Sigmoid colon (tissue), 7 donors: ENCODE data around the gene STAC. TPM values are rescaled to one million over a fixed set of nuclear protein-coding genes. Genes with fewer than 3 reads are reported as not detected.

ENCODE experiments used
- DNase-seq: peaks from one replicate; pipeline ENCODE4 v3.0.0-alpha.2; 2019
- H3K27ac ChIP-seq, 4 donors: fragments of 200-600 bp; sonication (generic); one replicate each; pipeline ENCODE4 v1.5.1; 2016 to 2019; ENCODE audit warnings: mild to moderate bottlenecking in 1 of 4
- H3K27me3 ChIP-seq, 3 donors: fragments of 200-600 bp; sonication (generic); one replicate each; pipeline ENCODE4 v1.5.1; 2019; ENCODE audit warnings: mild to moderate bottlenecking in 1 of 3
- H3K36me3 ChIP-seq, 4 donors: fragments of 200-600 bp; sonication (generic); one replicate each; pipeline ENCODE4 v1.5.1; 2016 to 2019
- H3K4me1 ChIP-seq, 4 donors: fragments of 200-600 bp; sonication (generic); one replicate each; pipeline ENCODE4 v1.5.1; 2017 to 2019
- H3K4me3 ChIP-seq, 4 donors: fragments of 200-600 bp; sonication (generic); one replicate each; pipeline ENCODE4 v1.5.1; 2017 to 2019; ENCODE audit warnings: mild to moderate bottlenecking in 2 of 4, moderate library complexity in 1 of 4
- H3K9me3 ChIP-seq, 4 donors: fragments of 200-600 bp in 3 of 4; sonication (generic) in 3 of 4; one replicate each; pipeline versions ENCODE4 v1.5.1 to v1.6.1; 2013 to 2019
- EP300 ChIP-seq, 4 donors: sonication (generic); formaldehyde crosslinking; IDR thresholded peaks; one replicate each; pipeline ENCODE4 v1.6.1; 2017; ENCODE audit warnings: antibody characterized with exemption in 4 of 4
- POLR2A ChIP-seq, 2 donors: fragments of 450-650 bp; IDR thresholded peaks; one replicate each; pipeline ENCODE4 v1.6.1; 2016; ENCODE audit warnings: antibody characterized with exemption in 2 of 2, mild to moderate bottlenecking in 2 of 2, moderate library complexity in 2 of 2
- POLR2AphosphoS5 ChIP-seq, 4 donors: sonication (generic); formaldehyde crosslinking; IDR thresholded peaks; one replicate each; pipeline ENCODE4 v1.6.1; 2017; ENCODE audit warnings: antibody characterized with exemption in 4 of 4
- WGBS, 2 donors: extraction: QIAGEN DNeasy Blood & Tissue Kit; methylation state at CpG; one replicate each; pipeline ENCODE4 v1.1.7; 2013; 5-methylcytosine and 5-hydroxymethylcytosine counted together
- intact Hi-C: fragments of 100-400 bp; cut with DNase I; formaldehyde crosslinking; loops from one replicate; pipeline ENCODE4 v1.15.1; 2023
- polyA plus RNA-seq, 3 donors: library from polyadenylated mRNA; stranded (reverse); fragments of 200-250 nt; gene quantifications; one replicate each; pipeline ENCODE4 v1.2.3, GENCODE V29; 2013
- total RNA-seq, 4 donors: library from RNA; depleted of rRNA; stranded (reverse); fragments of >200 nt; gene quantifications; one replicate each; pipeline ENCODE4 v1.1.0, GENCODE V29; 2016
- TF ChIP-seq, protein P1 (sequence below), 4 experiments: fragments of 450-650 bp in 3 of 4; fragments of 200-600 bp in 1 of 4; IDR thresholded peaks; one replicate each; pipeline ENCODE4 v1.5.1; 2016 to 2019; ENCODE audit warnings: antibody characterized with exemption in 4 of 4, mild to moderate bottlenecking in 3 of 4, moderate library complexity in 2 of 4
- donor health status: healthy with polysubstance abuse.
- donor health status: Bipolar disorder and iron deficiency.
- donor health status: healthy.

STAC gene
- total and polyA plus RNA-seq, 7 donors = 0.42 to 39.6 (median 17.4) TPM; not detected in 2

DNA sequence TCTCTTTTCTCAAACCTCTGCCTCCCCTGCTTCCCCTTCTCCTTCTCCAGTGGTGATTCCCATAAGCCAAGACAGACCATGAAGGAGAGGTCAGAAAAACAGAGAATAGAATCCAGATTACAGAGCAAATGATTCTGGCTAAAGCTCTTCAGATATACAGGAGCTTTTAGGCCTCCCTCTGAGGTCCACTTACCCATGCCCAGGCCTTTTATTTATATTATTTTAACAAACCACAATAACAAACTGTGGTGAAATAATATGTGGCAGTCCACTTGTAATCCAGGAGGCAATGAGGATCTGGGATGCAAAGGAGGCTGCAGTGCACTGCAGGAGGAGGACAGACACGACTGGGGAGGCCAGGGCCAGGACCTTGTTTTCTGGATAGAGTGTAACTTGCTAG lies 104.1 kb downstream of the STAC start:
- no peaks in the 10 kb centered on the region for H3K9me3 ChIP-seq
- H3K36me3 ChIP-seq = no peaks in the 10 kb centered on the region
- WGBS, 2 donors = 20 to 61% methylated on average over 1 of the region's 1 CpG
- intact Hi-C loops = no loop called here
- DNase-seq = no peak
- no peaks in the 10 kb centered on the region for H3K27me3 ChIP-seq
- H3K27ac ChIP-seq = no peak overlapping the region
- H3K4me3 ChIP-seq = no peak overlapping the region
- no peaks in the 10 kb centered on the region for H3K4me1 ChIP-seq
- TF ChIP-seq POLR2AphosphoS5 (IDR thresholded peaks at IDR 0.05) (no peak), POLR2A (IDR thresholded peaks at IDR 0.05) (no peak), EP300 (IDR thresholded peaks at IDR 0.05) (no peak)
- TF ChIP-seq, protein P1, sequence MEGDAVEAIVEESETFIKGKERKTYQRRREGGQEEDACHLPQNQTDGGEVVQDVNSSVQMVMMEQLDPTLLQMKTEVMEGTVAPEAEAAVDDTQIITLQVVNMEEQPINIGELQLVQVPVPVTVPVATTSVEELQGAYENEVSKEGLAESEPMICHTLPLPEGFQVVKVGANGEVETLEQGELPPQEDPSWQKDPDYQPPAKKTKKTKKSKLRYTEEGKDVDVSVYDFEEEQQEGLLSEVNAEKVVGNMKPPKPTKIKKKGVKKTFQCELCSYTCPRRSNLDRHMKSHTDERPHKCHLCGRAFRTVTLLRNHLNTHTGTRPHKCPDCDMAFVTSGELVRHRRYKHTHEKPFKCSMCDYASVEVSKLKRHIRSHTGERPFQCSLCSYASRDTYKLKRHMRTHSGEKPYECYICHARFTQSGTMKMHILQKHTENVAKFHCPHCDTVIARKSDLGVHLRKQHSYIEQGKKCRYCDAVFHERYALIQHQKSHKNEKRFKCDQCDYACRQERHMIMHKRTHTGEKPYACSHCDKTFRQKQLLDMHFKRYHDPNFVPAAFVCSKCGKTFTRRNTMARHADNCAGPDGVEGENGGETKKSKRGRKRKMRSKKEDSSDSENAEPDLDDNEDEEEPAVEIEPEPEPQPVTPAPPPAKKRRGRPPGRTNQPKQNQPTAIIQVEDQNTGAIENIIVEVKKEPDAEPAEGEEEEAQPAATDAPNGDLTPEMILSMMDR (IDR thresholded peaks at IDR 0.05) = no peak

DNA sequence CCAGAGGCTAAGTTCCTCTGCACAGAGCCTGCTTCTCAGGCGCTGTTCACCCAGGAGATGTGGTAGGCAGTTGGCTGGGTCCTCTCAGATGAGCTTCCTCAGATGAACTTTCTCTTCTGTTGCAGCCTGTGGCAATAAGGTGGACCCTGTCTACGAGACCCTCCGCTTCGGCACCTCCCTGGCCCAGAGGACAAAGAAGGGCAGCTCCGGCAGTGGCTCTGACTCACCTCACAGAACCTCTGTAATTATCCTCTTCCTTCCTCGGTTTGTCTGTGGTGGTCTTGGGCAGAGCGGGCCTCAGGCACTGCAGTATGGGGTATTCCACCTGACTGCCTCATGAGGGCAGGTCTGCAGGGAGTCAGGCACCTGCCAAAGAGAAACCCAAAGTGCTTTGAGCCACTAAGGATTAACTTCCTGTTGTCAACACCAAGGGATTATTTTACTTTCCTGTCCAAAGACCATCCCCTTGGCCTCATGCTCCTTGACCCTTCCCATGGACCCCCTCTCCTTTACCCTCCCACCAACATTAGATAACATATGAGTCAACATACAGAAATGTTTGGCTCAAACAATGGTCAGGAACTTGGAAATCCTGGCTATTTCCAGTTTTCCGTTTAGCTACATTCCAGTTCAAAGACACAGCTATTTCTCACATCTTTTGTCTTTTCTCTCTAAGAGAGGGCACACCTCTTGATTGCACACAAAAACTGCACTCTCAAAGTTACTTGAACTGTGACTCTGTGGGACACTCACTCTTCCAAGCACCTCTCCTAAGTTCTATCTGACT lies 105.9 kb downstream of the STAC start:
- no peak for DNase-seq
- Histone ChIP-seq H3K27me3 (no peaks in the 10 kb centered on the region), H3K4me1 (peaks cover 0 to 7% (median 4%) of the 10 kb centered on the region in 4 donors), H3K9me3 (no peaks in the 10 kb centered on the region), H3K36me3 (no peaks in the 10 kb centered on the region), H3K27ac (no peak overlapping the region), H3K4me3 (no peak overlapping the region)
- WGBS, 2 donors = 86 to 91% methylated on average over 8 of the region's 8 CpGs
- TF ChIP-seq EP300 (IDR thresholded peaks at IDR 0.05) (no peak), POLR2AphosphoS5 (IDR thresholded peaks at IDR 0.05) (no peak), POLR2A (IDR thresholded peaks at IDR 0.05) (no peak)
- TF ChIP-seq, protein P1 (IDR thresholded peaks at IDR 0.05) = no peak
- intact Hi-C loops = no loop called here

DNA sequence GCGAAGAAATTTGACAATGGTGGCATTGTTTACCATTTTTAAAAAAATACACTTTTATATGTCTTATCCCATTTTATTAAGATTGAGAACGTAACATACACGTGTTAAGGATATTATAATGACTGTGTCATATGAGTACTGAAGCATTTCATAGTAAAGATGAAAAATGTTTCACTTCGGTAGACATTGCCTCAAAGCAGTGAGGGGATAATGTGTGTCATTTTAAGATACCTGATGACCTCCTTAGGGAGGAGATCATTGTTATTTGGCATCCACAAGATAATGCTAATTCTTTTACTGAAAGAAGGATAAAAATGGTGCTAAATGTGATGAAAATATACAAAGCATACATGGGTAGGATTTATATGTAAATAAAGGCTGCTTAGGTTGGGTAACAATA lies 107.3 kb downstream of the STAC start:
- H3K4me3 ChIP-seq = no peak overlapping the region
- TF ChIP-seq EP300 (IDR thresholded peaks at IDR 0.05) = no peak
- TF ChIP-seq, protein P1 (IDR thresholded peaks at IDR 0.05) = no peak
- no peak for TF ChIP-seq POLR2AphosphoS5 (IDR thresholded peaks at IDR 0.05)
- TF ChIP-seq POLR2A (IDR thresholded peaks at IDR 0.05) = no peak
- H3K36me3 ChIP-seq = no peaks in the 10 kb centered on the region
- H3K27ac ChIP-seq = no peak overlapping the region
- peaks cover 0 to 12% (median 9%) of the 10 kb centered on the region in 4 donors for H3K4me1 ChIP-seq
- intact Hi-C loops = no loop called here
- no peak for DNase-seq
- 69 to 86% methylated on average over 4 of the region's 4 CpGs for WGBS, 2 donors
- H3K9me3 ChIP-seq = no peaks in the 10 kb centered on the region
- no peaks in the 10 kb centered on the region for H3K27me3 ChIP-seq

DNA sequence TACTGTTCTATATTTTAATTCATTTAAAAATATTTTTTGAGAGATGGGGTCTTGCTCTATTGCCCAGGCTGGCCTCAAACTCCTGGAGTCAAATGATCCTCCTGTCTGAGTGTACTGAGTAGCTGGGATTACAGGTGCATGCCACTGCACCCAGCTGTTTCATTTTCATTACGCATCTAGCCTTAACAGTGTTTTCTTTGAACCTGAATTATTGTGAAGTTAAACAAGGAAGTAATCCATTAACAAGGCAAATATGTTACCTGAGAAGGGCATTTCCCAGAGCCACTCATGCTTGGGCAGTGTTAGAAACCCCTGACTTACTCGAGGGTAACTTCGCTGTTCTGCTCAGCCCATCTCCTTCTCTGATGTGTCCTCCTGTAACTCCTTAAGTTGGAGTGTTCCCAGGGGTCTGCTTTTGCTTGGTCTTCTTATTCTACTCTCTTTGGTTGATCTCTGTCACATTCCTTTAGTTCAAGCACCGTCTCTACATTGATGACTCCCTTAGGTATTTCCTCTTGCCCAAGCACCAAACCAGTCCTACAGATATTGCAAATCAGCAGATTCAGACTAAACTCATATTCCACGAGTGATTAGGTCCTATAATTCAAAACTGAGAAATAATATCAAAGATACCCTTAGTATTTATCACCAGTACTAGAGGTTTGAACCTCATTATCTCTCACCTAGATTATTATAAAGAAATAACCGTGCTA lies 107.9 kb downstream of the STAC start:
- Histone ChIP-seq H3K36me3 (no peaks in the 10 kb centered on the region), H3K4me1 (peaks cover 0 to 12% (median 9%) of the 10 kb centered on the region in 4 donors), H3K4me3 (no peak overlapping the region), H3K27ac (no peak overlapping the region), H3K27me3 (no peaks in the 10 kb centered on the region), H3K9me3 (no peaks in the 10 kb centered on the region)
- intact Hi-C loops = no loop called here
- TF ChIP-seq POLR2A (IDR thresholded peaks at IDR 0.05) (no peak), EP300 (IDR thresholded peaks at IDR 0.05) (no peak), POLR2AphosphoS5 (IDR thresholded peaks at IDR 0.05) (no peak)
- TF ChIP-seq, protein P1 (IDR thresholded peaks at IDR 0.05) = no peak
- 43 to 74% methylated on average over 6 of the region's 6 CpGs for WGBS, 2 donors
- no peak for DNase-seq
